Measurements from ENCODE around the gene RAB2B. TPM values are rescaled to one million over a fixed set of nuclear protein-coding genes. Genes with fewer than 3 reads are reported as not detected.

Gene RAB2B
- total and polyA plus RNA-seq, 7 experiments from 2014 or later: 5.6 to 32.8 (median 28.5) TPM

GRCh38 chr14:21475767-21476522 lies 814 bp downstream of the RAB2B start:
- Histone ChIP-seq H3K27me3 (ENCODE audit: control insufficient read depth in 2 of 2, insufficient read depth in 2 of 2, low read length in 2 of 2) (no peaks in the 10 kb centered on the region), H3K36me3 (ENCODE audit: control insufficient read depth in 2 of 3, insufficient read depth in 3 of 3, low read length in 3 of 3) (peaks cover 0 to 17% (median 0%) of the 10 kb centered on the region in 3 experiments), H3K9me3 (ENCODE audit: control insufficient read depth in 2 of 3, low read length in 3 of 3) (no peaks in the 10 kb centered on the region), H3K4me3 (ENCODE audit: low read length) (peak overlapping the region; percentile 99), H3K4me1 (ENCODE audit: control insufficient read depth in 2 of 2, insufficient read depth in 2 of 2, low read length in 2 of 2) (peaks cover 21 to 22% of the 10 kb centered on the region in 2 donors), H3K27ac (ENCODE audit: low read depth, low read length) (peak overlapping the region; percentile 88)
- DNase-seq: no peak
- intact Hi-C loops (cut with micrococcal nuclease): loop anchor here (2.0 to 10.0 kb wide), 6 partner anchors 51 to 1845 kb away; partner anchors contain the start of genes BCL2L2 (in 1 of the 2), DAD1 (in 1 of the 2), PABPN1 (in 1 of the 2) and PPP1R3E (in 1 of the 2)
- Mint-ChIP-seq H3K4me1 (peaks cover 19 to 69% (median 51%) of the 10 kb centered on the region in 7 donors), H3K36me3 (peaks cover 3 to 21% (median 11%) of the 10 kb centered on the region in 5 donors), H3K9me3 (no peaks in the 10 kb centered on the region), H3K27ac (peak overlapping the region; percentile 93 to 100 (median 98)), H3K4me3 (peak overlapping the region; percentile 96 to 100 (median 99)), H3K27me3 (no peaks in the 10 kb centered on the region)
- ChIA-PET CTCF (interaction anchor here (1.0 to 1.7 kb wide), 2 partner anchors 20 to 38 kb away, joined by 3 to 7 read pairs; partner anchors contain the start of gene CHD8), POLR2A (interaction anchor here (0.6 to 5.1 kb wide), 11 partner anchors 9 to 207 kb away, joined by 3 to 53 read pairs (median 4); partner anchors contain the start of genes CHD8, METTL3 and SALL2)
- ATAC-seq: no peak

DNA sequence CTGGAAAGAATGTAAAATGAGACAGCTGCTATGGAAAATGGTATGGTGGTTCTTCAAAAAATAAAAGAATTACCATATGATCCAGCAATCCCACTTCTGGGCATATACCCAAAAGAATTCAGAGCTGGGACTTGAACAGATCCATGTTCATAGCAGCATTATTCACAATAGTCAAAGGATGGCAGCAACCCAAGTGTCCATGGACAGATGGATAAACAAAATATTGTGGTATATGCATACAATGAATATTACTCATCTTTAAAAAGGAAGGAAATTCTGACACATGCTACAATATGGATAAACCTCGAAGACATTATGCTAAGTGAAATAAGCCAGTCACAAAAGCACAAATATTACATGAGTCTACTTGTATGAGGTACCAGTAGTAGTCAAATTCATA lies 9.1 kb downstream of the RAB2B start:
- POLR2A ChIA-PET: interaction anchor here (1.7 kb wide), 1 partner anchor 9 kb away, joined by 4 read pairs; the partner anchor contains the start of genes RAB2B and TOX4
- intact Hi-C loops (cut with micrococcal nuclease): no loop called here

DNA sequence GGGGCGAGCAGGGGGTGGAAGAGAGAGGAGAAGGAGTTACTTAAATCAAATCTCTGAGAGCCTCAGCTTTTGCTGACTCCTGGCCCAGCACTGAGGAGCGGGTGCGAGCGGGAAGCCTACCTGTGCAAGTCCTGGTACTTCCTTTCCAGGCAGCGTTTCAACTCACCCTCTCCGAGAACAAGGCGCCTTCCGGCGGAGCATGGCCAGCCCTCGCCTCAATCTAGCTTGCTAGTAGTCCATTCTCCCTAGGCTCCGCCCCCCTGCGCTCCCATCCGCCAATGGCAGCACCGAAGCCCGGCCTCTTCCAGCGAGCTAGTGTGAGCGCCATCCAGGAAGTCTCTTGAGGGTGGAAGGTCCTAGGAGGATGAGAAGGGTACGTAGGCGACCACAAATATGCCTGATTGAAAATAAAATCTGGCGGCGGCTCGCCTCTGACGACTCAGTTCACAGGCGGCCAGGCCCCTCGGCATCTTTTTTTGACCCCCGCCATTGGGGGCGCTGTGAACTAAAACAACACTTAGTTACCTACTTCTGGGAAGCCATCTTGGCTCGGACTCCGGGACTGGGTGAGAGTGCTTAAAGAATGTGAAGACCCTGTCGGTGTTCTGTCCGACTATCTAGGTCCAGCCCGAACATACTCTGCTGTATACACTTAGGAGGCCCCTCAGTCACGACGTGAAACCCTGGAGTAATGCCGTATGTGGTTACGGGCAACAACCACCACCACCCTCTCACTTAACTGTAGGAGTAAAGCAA lies 20.7 kb downstream of the RAB2B start, which contains the start of gene CHD8:
Gene CHD8 (minus strand): TSS at position 212 of the 756 bp plus-strand sequence. CDS start 24,480 bp downstream, outside the sequence.
- peak within 1 kb of the TSS; percentile 96 to 100 (median 99) for H3K27ac Mint-ChIP-seq
- ATAC-seq: peak; percentile 98
- Histone ChIP-seq H3K4me3 (ENCODE audit: low read length) (peak within 1 kb of the TSS; percentile 91), H3K27me3 (ENCODE audit: control insufficient read depth in 2 of 2, insufficient read depth in 2 of 2, low read length in 2 of 2) (no peaks in the 10 kb centered on the region), H3K36me3 (ENCODE audit: control insufficient read depth in 2 of 3, insufficient read depth in 3 of 3, low read length in 3 of 3) (peaks cover 0 to 15% (median 0%) of the 10 kb centered on the region in 3 experiments), H3K9me3 (ENCODE audit: control insufficient read depth in 2 of 3, low read length in 3 of 3) (no peaks in the 10 kb centered on the region), H3K4me1 (ENCODE audit: control insufficient read depth in 2 of 2, insufficient read depth in 2 of 2, low read length in 2 of 2) (peaks cover 17 to 21% of the 10 kb centered on the region in 2 donors), H3K27ac (ENCODE audit: low read depth, low read length) (peak within 1 kb of the TSS; percentile 94)
- ChIA-PET POLR2A (interaction anchor here (0.6 to 5.6 kb wide), 17 partner anchors 9 to 1551 kb away, joined by 3 to 123 read pairs (median 5); partner anchors contain the start of genes METTL3, RAB2B, SALL2 and SUPT16H), CTCF (interaction anchor here (0.6 to 2.4 kb wide), 14 partner anchors 9 to 69 kb away, joined by 3 to 18 read pairs (median 3); partner anchors contain the start of genes METTL3, RAB2B and TOX4)
- peaks cover 0 to 31% (median 13%) of the 10 kb centered on the region in 5 donors for H3K36me3 Mint-ChIP-seq
- H3K4me1 Mint-ChIP-seq: peaks cover 18 to 48% (median 41%) of the 10 kb centered on the region in 7 donors
- DNase-seq: peak; percentile 95 to 100 (median 100)
- no peaks in the 10 kb centered on the region for H3K9me3 Mint-ChIP-seq
- intact Hi-C loops (cut with micrococcal nuclease): loop anchor here (1.0 to 10.0 kb wide), 17 partner anchors 19 to 1469 kb away; partner anchors contain the start of genes HNRNPC (in 2 of the 2), METTL3 (in 2 of the 2), SUPT16H (in 2 of the 2) and TOX4 (in 2 of the 2)
- H3K4me3 Mint-ChIP-seq: peak within 1 kb of the TSS; percentile 89 to 100 (median 98)
- H3K27me3 Mint-ChIP-seq: no peaks in the 10 kb centered on the region

More for the DNA sequence above, 9.1 kb downstream of the RAB2B start:
- Histone ChIP-seq H3K4me3 (ENCODE audit: low read length) (no peak overlapping the region), H3K27me3 (ENCODE audit: control insufficient read depth in 2 of 2, insufficient read depth in 2 of 2, low read length in 2 of 2) (no peaks in the 10 kb centered on the region), H3K9me3 (ENCODE audit: control insufficient read depth in 2 of 3, low read length in 3 of 3) (no peaks in the 10 kb centered on the region), H3K27ac (ENCODE audit: low read depth, low read length) (no peak overlapping the region), H3K4me1 (ENCODE audit: control insufficient read depth in 2 of 2, insufficient read depth in 2 of 2, low read length in 2 of 2) (no peaks in the 10 kb centered on the region), H3K36me3 (ENCODE audit: control insufficient read depth in 2 of 3, insufficient read depth in 3 of 3, low read length in 3 of 3) (peaks cover 8 to 41% (median 16%) of the 10 kb centered on the region in 3 experiments)
- Mint-ChIP-seq H3K27ac (no peak overlapping the region), H3K36me3 (peaks cover 4 to 38% (median 17%) of the 10 kb centered on the region in 5 donors), H3K4me1 (peaks cover 0 to 9% (median 4%) of the 10 kb centered on the region in 7 donors), H3K27me3 (no peaks in the 10 kb centered on the region), H3K9me3 (no peaks in the 10 kb centered on the region), H3K4me3 (no peak overlapping the region)
- CTCF ChIA-PET: no interaction called here
- no peak for DNase-seq
- ATAC-seq: no peak

GRCh38 chr14:21455592-21455911 lies 21.2 kb downstream of the RAB2B start:
- DNase-seq (no peak), ATAC-seq (no peak)
- H3K4me3 ChIP-seq (ENCODE audit: low read length): peak overlapping the region; percentile 91
- peak overlapping the region; percentile 87 for H3K27ac ChIP-seq (ENCODE audit: low read depth, low read length)
- peaks cover 0 to 10% (median 0%) of the 10 kb centered on the region in 3 experiments for H3K36me3 ChIP-seq (ENCODE audit: control insufficient read depth in 2 of 3, insufficient read depth in 3 of 3, low read length in 3 of 3)
- no peaks in the 10 kb centered on the region for H3K27me3 ChIP-seq (ENCODE audit: control insufficient read depth in 2 of 2, insufficient read depth in 2 of 2, low read length in 2 of 2)
- ChIA-PET CTCF (interaction anchor here (0.6 to 2.4 kb wide), 14 partner anchors 9 to 100 kb away, joined by 3 to 18 read pairs (median 3); partner anchors contain the start of genes METTL3, RAB2B and TOX4), POLR2A (interaction anchor here (0.8 to 5.6 kb wide), 14 partner anchors 9 to 71 kb away, joined by 3 to 123 read pairs (median 8); partner anchors contain the start of genes METTL3, RAB2B, SALL2 and SUPT16H)
- peak overlapping the region; percentile 96 to 100 (median 99) for H3K27ac Mint-ChIP-seq
- H3K4me1 Mint-ChIP-seq: peaks cover 18 to 54% (median 47%) of the 10 kb centered on the region in 7 donors
- H3K9me3 ChIP-seq (ENCODE audit: control insufficient read depth in 2 of 3, low read length in 3 of 3): no peaks in the 10 kb centered on the region
- intact Hi-C loops (cut with micrococcal nuclease): loop anchor here (5.0 to 10.0 kb wide), 6 partner anchors 259 to 1469 kb away; partner anchors contain the start of genes APEX1 (in 1 of the 2), DAD1 (in 1 of the 2), OSGEP (in 1 of the 2) and OXA1L (in 1 of the 2)
- H3K9me3 Mint-ChIP-seq: no peaks in the 10 kb centered on the region
- peaks cover 17 to 21% of the 10 kb centered on the region in 2 donors for H3K4me1 ChIP-seq (ENCODE audit: control insufficient read depth in 2 of 2, insufficient read depth in 2 of 2, low read length in 2 of 2)
- H3K4me3 Mint-ChIP-seq: peak overlapping the region; percentile 89 to 100 (median 98)
- H3K36me3 Mint-ChIP-seq: peaks cover 0 to 29% (median 10%) of the 10 kb centered on the region in 5 donors
- H3K27me3 Mint-ChIP-seq: no peaks in the 10 kb centered on the region

DNA sequence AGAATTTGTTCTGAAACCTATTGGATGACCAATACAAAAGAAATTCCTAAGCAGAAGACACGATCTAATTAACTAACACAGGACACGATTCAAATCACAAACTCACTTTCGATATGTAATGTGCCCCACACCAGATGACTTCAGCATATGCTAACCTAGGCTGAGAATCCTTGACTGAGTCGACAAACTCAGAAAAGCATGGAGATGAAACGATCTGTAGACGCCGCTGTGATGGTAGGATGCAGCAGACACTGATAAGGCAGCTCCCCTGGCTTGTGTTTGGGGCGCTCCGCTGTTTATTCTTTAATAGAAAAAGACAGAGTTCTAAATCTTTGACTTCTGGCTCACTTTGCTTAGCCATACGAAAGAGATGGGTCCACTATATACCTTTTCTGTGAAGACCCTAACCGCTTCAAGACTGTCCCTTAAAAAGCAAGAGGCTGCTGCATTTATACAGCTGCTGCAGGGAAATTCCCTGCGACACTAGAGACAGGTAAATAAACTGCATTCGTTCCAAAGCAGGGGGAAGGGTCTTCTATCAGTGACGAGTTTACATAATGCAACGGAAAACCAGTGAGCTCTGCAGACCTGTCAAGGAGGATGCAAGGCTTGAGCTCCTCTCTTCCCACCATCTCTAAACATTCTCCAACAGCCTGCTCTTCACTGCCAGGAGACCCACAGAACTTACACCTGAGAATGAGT lies 21.8 kb downstream of the RAB2B start:
- Mint-ChIP-seq H3K4me1 (peaks cover 23 to 59% (median 52%) of the 10 kb centered on the region in 7 donors), H3K27ac (peak overlapping the region; percentile 96 to 100 (median 99)), H3K36me3 (peaks cover 0 to 28% (median 9%) of the 10 kb centered on the region in 5 donors), H3K4me3 (peak overlapping the region; percentile 89 to 100 (median 98)), H3K27me3 (no peaks in the 10 kb centered on the region), H3K9me3 (no peaks in the 10 kb centered on the region)
- intact Hi-C loops (cut with micrococcal nuclease): loop anchor here (5.0 to 10.0 kb wide), 6 partner anchors 260 to 1470 kb away; partner anchors contain the start of genes APEX1 (in 1 of the 2), DAD1 (in 1 of the 2), OSGEP (in 1 of the 2) and OXA1L (in 1 of the 2)
- Histone ChIP-seq H3K4me3 (ENCODE audit: low read length) (peak overlapping the region; percentile 91), H3K27ac (ENCODE audit: low read depth, low read length) (peak overlapping the region; percentile 87), H3K36me3 (ENCODE audit: control insufficient read depth in 2 of 3, insufficient read depth in 3 of 3, low read length in 3 of 3) (peaks cover 0 to 10% (median 0%) of the 10 kb centered on the region in 3 experiments), H3K9me3 (ENCODE audit: control insufficient read depth in 2 of 3, low read length in 3 of 3) (no peaks in the 10 kb centered on the region), H3K4me1 (ENCODE audit: control insufficient read depth in 2 of 2, insufficient read depth in 2 of 2, low read length in 2 of 2) (peaks cover 20 to 21% of the 10 kb centered on the region in 2 donors), H3K27me3 (ENCODE audit: control insufficient read depth in 2 of 2, insufficient read depth in 2 of 2, low read length in 2 of 2) (no peaks in the 10 kb centered on the region)
- ATAC-seq (no peak), DNase-seq (peak in 5 of 9 donors; percentile 10 to 63 (median 17))
- POLR2A ChIA-PET: interaction anchor here (0.5 to 5.6 kb wide), 10 partner anchors 8 to 71 kb away, joined by 3 to 123 read pairs (median 8); partner anchors contain the start of genes METTL3, RAB2B, SUPT16H and TOX4
- CTCF ChIA-PET: interaction anchor here (0.8 to 2.4 kb wide), 3 partner anchors 14 to 101 kb away, joined by 4 to 18 read pairs (median 4); no protein-coding TSS in a partner anchor
